Hepatocyte (in vitro differentiated cells): ENCODE results near the gene DGKD. TPM values are rescaled to one million over a fixed set of nuclear protein-coding genes. Genes with fewer than 3 reads are reported as not detected.

Experiments
- DNase-seq: peaks from one replicate; pipeline ENCODE4 v3.0.0-alpha.2; 2016; ENCODE audit warnings: low spot score
- H2AFZ ChIP-seq: fragments of 200-600 bp; sonication (generic); 2 replicates; pipeline ENCODE4 v1.6.0; 2016; ENCODE audit warnings: antibody characterized with exemption, mild to moderate bottlenecking
- H3K27ac ChIP-seq: fragments of 200-600 bp; sonication (generic); 2 replicates; pipeline ENCODE4 v1.5.1; 2016; ENCODE audit warnings: mild to moderate bottlenecking
- H3K27me3 ChIP-seq: fragments of 200-600 bp; sonication (generic); 2 replicates; pipeline ENCODE4 v1.6.1; 2016
- H3K36me3 ChIP-seq: fragments of 200-600 bp; sonication (generic); replicated peaks from 2 replicates; pipeline ENCODE4 v1.5.1; 2016; ENCODE audit warnings: low read depth; ENCODE audit not compliant: insufficient read depth
- H3K4me1 ChIP-seq: fragments of 200-600 bp; sonication (generic); 2 replicates; pipeline ENCODE4 v1.5.1; 2016; ENCODE audit warnings: mild to moderate bottlenecking, moderate library complexity; ENCODE audit not compliant: insufficient read depth
- H3K4me2 ChIP-seq: fragments of 200-600 bp; sonication (generic); 2 replicates; pipeline ENCODE4 v1.6.0; 2016
- H3K4me3 ChIP-seq: fragments of 200-600 bp; sonication (generic); 2 replicates; pipeline ENCODE4 v1.5.1; 2016; ENCODE audit warnings: mild to moderate bottlenecking
- H3K79me2 ChIP-seq: fragments of 200-600 bp; sonication (generic); 2 replicates; pipeline ENCODE4 v1.6.0; 2017; ENCODE audit warnings: mild to moderate bottlenecking
- H3K9me2 ChIP-seq: fragments of 200-600 bp; sonication (generic); replicated peaks from 2 replicates; pipeline ENCODE4 v1.6.0; 2017; ENCODE audit warnings: mild to moderate bottlenecking; ENCODE audit not compliant: insufficient read depth
- H3K9me3 ChIP-seq: fragments of 200-600 bp; sonication (generic); 2 replicates; pipeline ENCODE4 v1.5.1; 2016; ENCODE audit warnings: low read depth, mild to moderate bottlenecking
- H4K20me1 ChIP-seq: fragments of 200-600 bp; sonication (generic); 2 replicates; pipeline ENCODE4 v1.6.0; 2016; ENCODE audit warnings: mild to moderate bottlenecking; ENCODE audit not compliant: insufficient read depth, poor library complexity, severe bottlenecking
- EZH2 ChIP-seq: fragments of 200-600 bp; sonication (generic); IDR thresholded peaks from 2 replicates; pipeline ENCODE4 v1.6.1; 2016; ENCODE audit warnings: antibody characterized with exemption, mild to moderate bottlenecking, borderline replicate concordance
- EZH2phosphoT487 ChIP-seq: fragments of 200-600 bp; sonication (generic); IDR thresholded peaks from one replicate; pipeline ENCODE4 v1.6.1; 2018; ENCODE audit warnings: antibody characterized with exemption, mild to moderate bottlenecking, low read depth, moderate library complexity; ENCODE audit not compliant: unreplicated experiment, severe bottlenecking
- WGBS: methylation state at CpG from one replicate; pipeline ENCODE4 v1.1.6; 2016; ENCODE audit warnings: low lambda C conversion rate; ENCODE audit errors: missing lambda C conversion rate; 5-methylcytosine and 5-hydroxymethylcytosine counted together
- polyA plus RNA-seq: library from polyadenylated mRNA; unstranded; fragments of >200 nt; fragmentation: Nextera tagmentation; extraction: Ambion mirVana; gene quantifications from 2 replicates; pipeline ENCODE4 v1.2.1, GENCODE V29; 2016
- total RNA-seq: library from RNA; depleted of rRNA; stranded (reverse); fragments of >200 nt; gene quantifications from 2 replicates; pipeline ENCODE4 v1.2.3, GENCODE V29; 2014
- TF ChIP-seq, protein P1 (sequence below): fragments of 200-600 bp; sonication (generic); IDR thresholded peaks from 2 replicates; pipeline ENCODE4 v1.5.1; 2016; ENCODE audit warnings: antibody characterized with exemption, mild to moderate bottlenecking; ENCODE audit not compliant: poor library complexity

The DGKD gene
- total and polyA plus RNA-seq, 2 experiments from 2014 or later: 14.2 to 14.3 TPM

DNA sequence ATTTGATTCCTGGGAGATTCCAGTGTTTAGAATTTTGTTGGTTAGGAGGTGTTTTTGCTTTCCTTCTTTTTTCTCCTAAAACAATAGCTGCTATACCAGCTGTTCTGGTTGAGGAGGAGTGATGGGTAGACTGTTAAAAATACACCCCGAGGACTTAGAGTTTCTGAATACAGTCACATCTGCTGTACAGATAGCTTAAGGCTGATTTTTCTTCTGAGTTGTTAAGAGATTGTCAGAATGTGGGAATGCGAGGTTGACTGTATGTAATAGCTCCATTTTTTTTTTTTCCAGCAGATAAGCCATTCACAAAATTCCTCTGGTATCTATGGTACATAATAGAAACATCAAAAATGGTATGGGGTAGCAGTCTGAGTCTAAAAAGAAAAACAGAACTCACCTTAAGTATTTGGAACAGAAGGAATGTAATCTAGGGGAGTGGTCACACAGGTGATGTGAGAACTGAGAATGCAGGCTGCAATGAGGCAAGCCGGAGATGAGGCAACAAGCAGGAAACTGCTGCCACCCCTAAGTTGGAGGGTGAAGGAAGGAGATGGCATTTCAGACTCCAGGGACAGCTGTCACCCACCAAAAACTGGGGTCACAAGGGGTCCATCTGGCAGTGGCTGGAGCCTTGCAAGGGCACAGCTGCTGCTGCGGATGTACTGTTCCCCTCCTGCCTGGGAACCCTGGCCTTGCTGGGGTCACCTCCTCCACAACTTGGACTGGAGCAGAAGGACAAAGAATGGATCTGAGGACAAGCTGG, 2.4 kb downstream of the DGKD start:
- no peaks in the 10 kb centered on the region for H3K36me3 ChIP-seq
- H3K4me2 ChIP-seq: peak overlapping the region; percentile 94
- no peak overlapping the region for H3K4me3 ChIP-seq
- WGBS: 63% methylated on average over 4 of the region's 4 CpGs
- no peaks in the 10 kb centered on the region for H3K27me3 ChIP-seq
- H4K20me1 ChIP-seq: peaks cover 6% of the 10 kb centered on the region
- no peak overlapping the region for H2AFZ ChIP-seq
- H3K4me1 ChIP-seq: peaks cover 15% of the 10 kb centered on the region
- peaks cover 55% of the 10 kb centered on the region for H3K79me2 ChIP-seq
- H3K9me2 ChIP-seq: no peaks in the 10 kb centered on the region
- no peak for TF ChIP-seq EZH2phosphoT487
- TF ChIP-seq, protein P1, sequence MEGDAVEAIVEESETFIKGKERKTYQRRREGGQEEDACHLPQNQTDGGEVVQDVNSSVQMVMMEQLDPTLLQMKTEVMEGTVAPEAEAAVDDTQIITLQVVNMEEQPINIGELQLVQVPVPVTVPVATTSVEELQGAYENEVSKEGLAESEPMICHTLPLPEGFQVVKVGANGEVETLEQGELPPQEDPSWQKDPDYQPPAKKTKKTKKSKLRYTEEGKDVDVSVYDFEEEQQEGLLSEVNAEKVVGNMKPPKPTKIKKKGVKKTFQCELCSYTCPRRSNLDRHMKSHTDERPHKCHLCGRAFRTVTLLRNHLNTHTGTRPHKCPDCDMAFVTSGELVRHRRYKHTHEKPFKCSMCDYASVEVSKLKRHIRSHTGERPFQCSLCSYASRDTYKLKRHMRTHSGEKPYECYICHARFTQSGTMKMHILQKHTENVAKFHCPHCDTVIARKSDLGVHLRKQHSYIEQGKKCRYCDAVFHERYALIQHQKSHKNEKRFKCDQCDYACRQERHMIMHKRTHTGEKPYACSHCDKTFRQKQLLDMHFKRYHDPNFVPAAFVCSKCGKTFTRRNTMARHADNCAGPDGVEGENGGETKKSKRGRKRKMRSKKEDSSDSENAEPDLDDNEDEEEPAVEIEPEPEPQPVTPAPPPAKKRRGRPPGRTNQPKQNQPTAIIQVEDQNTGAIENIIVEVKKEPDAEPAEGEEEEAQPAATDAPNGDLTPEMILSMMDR: no peak
- no peak for TF ChIP-seq EZH2
- no peaks in the 10 kb centered on the region for H3K9me3 ChIP-seq
- DNase-seq: no peak
- H3K27ac ChIP-seq: peak overlapping the region; percentile 30

DNA sequence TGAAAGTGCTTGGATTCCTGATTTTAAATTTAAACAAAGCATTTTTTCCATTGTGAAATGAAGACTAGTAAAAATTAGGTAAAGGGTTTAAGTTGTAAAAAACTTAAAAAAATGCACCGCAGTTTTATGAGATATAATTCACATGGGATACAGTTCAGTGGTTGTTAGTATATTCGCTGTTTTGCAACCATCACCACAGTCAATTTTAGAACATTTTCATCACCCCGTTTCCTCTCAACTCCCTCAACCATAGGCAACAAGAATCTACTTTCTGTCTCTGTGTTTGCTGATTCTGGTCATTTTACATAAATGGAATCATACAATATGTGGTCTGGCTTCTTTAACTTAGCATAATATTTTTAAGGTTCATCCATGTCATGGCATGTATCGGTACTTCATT, 4.0 kb downstream of the DGKD start:
- Histone ChIP-seq H3K4me2 (no peak overlapping the region), H2AFZ (no peak overlapping the region), H3K4me1 (peaks cover 13% of the 10 kb centered on the region), H3K27ac (no peak overlapping the region), H3K27me3 (no peaks in the 10 kb centered on the region), H3K9me2 (no peaks in the 10 kb centered on the region), H3K36me3 (no peaks in the 10 kb centered on the region), H3K9me3 (no peaks in the 10 kb centered on the region), H3K79me2 (peaks cover 71% of the 10 kb centered on the region), H3K4me3 (no peak overlapping the region), H4K20me1 (peaks cover 6% of the 10 kb centered on the region)
- no peak for DNase-seq
- 92% methylated on average over 4 of the region's 4 CpGs for WGBS
- no peak for TF ChIP-seq EZH2
- TF ChIP-seq EZH2phosphoT487: no peak
- TF ChIP-seq, protein P1: no peak

DNA sequence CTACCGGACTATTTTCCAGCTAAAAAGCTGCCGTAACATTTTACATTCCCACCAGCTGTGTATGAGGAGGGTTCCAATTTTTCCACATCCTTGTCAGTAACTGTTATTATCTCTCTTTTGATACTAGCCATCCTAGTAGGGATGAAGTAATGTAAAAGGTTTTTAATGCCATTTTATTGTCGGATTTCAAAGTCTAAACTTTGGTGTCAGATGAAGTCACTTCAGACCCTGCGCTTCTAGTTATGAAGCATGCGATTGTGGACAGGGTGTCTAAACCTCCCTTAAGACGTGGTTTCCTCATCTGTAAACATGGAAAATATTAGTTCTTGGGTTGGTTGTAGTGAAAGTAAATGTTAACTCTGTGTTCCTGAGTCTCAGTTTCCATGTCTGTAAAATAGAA, 4.7 kb downstream of the DGKD start:
- H3K4me2 ChIP-seq: no peak overlapping the region
- peaks cover 77% of the 10 kb centered on the region for H3K79me2 ChIP-seq

More for the DNA sequence above, 4.7 kb downstream of the DGKD start:
- Histone ChIP-seq H3K36me3 (no peaks in the 10 kb centered on the region), H3K27ac (no peak overlapping the region), H3K4me3 (no peak overlapping the region), H4K20me1 (peaks cover 6% of the 10 kb centered on the region), H3K9me2 (no peaks in the 10 kb centered on the region), H2AFZ (no peak overlapping the region), H3K27me3 (no peaks in the 10 kb centered on the region), H3K4me1 (peaks cover 7% of the 10 kb centered on the region), H3K9me3 (peaks cover 3% of the 10 kb centered on the region)
- DNase-seq: no peak
- WGBS: 78% methylated on average over 6 of the region's 6 CpGs
- TF ChIP-seq, protein P1: no peak
- TF ChIP-seq EZH2 (no peak), EZH2phosphoT487 (no peak)
